GM12865 (cell line): ENCODE measurements around the gene LAMTOR3.
A peak's percentile ranks its signal among the peaks of the same experiment; 100 is the strongest.

Source experiments
- DNase-seq: peaks from one replicate; pipeline ENCODE4 v3.0.0; 2010; ENCODE audit warnings: low read depth
- H3K4me3 ChIP-seq: 2 replicates; pipeline ENCODE4 v1.5.1; 2011; ENCODE audit warnings: mild to moderate bottlenecking, low read depth, low read length, control low read depth
- TF ChIP-seq, protein P1 (sequence below): IDR thresholded peaks from 2 replicates; pipeline ENCODE4 v1.5.1; 2011; ENCODE audit warnings: low read length, control low read depth, low read depth, inconsistent platforms; ENCODE audit not compliant: insufficient read depth; ENCODE audit errors: missing control alignments

LAMTOR3 gene

GRCh38 chr4:99886146-99886545 lies 8.1 kb downstream of the LAMTOR3 start:
- H3K4me3 ChIP-seq, result no peak overlapping the region
- DNase-seq, result no peak
- TF ChIP-seq, protein P1, sequence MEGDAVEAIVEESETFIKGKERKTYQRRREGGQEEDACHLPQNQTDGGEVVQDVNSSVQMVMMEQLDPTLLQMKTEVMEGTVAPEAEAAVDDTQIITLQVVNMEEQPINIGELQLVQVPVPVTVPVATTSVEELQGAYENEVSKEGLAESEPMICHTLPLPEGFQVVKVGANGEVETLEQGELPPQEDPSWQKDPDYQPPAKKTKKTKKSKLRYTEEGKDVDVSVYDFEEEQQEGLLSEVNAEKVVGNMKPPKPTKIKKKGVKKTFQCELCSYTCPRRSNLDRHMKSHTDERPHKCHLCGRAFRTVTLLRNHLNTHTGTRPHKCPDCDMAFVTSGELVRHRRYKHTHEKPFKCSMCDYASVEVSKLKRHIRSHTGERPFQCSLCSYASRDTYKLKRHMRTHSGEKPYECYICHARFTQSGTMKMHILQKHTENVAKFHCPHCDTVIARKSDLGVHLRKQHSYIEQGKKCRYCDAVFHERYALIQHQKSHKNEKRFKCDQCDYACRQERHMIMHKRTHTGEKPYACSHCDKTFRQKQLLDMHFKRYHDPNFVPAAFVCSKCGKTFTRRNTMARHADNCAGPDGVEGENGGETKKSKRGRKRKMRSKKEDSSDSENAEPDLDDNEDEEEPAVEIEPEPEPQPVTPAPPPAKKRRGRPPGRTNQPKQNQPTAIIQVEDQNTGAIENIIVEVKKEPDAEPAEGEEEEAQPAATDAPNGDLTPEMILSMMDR, result no peak

DNA sequence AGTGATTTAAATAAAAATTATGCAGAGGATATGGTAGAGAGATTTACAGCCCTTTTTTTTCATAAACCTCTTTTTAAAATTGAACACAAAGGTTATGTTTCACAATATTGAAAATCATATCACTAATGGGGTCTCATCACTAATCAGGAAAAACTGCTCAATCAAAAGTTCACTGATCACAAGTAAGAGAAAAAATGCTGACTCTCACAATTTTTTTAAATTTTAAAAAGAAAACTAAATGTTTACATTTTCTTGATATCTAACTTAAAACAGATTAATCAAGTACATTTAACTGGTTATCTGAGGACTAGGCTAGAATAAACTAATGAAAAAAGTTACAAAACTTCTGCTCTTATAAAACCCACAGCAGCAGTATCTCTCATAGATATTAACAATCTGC lies 8.5 kb downstream of the LAMTOR3 start:
- DNase-seq, result no peak
- no peak overlapping the region for H3K4me3 ChIP-seq
- TF ChIP-seq, protein P1, result no peak

GRCh38 chr4:99885063-99885664 lies 9.1 kb downstream of the LAMTOR3 start:
- TF ChIP-seq, protein P1, result peak; percentile 36
- peak; percentile 52 for DNase-seq
- H3K4me3 ChIP-seq, result no peak overlapping the region

GRCh38 chr4:99879458-99879857 lies 14.8 kb downstream of the LAMTOR3 start:
- TF ChIP-seq, protein P1, result no peak

GRCh38 chr4:99878604-99879003 lies 15.6 kb downstream of the LAMTOR3 start:
- TF ChIP-seq, protein P1, result no peak
- DNase-seq, result no peak
- H3K4me3 ChIP-seq, result no peak overlapping the region

More at GRCh38 chr4:99879458-99879857, 14.8 kb downstream of the LAMTOR3 start:
- DNase-seq, result no peak
- no peak overlapping the region for H3K4me3 ChIP-seq

GRCh38 chr4:99876946-99877345 lies 17.3 kb downstream of the LAMTOR3 start:
- no peak overlapping the region for H3K4me3 ChIP-seq
- DNase-seq, result no peak
- TF ChIP-seq, protein P1, result no peak

- DNase-seq, result no peak
- H3K4me3 ChIP-seq, result no peak overlapping the region
- TF ChIP-seq, protein P1, result no peak
Observed at GRCh38 chr4:99875071-99875470, 19.2 kb downstream of the LAMTOR3 start.
